ENCODE data around the gene CSDE1. TPM values are rescaled to one million over a fixed set of nuclear protein-coding genes. Genes with fewer than 3 reads are reported as not detected.

Gene CSDE1
- total RNA-seq, 1 donor from 2014 or later, result 538 TPM

- TF ChIP-seq CTCF (IDR thresholded peaks at IDR 0.05; ENCODE audit: unreplicated experiment), result peak; percentile 34
- Mint-ChIP-seq H3K4me1 (ENCODE audit: unreplicated experiment) (peaks cover 12% of the 10 kb centered on the region), H3K9me3 (ENCODE audit: unreplicated experiment) (no peaks in the 10 kb centered on the region), H3K4me3 (ENCODE audit: unreplicated experiment) (no peak overlapping the region), H3K36me3 (ENCODE audit: low read depth, unreplicated experiment) (no peaks in the 10 kb centered on the region), H3K27me3 (ENCODE audit: unreplicated experiment) (peaks cover 3% of the 10 kb centered on the region), H3K27ac (ENCODE audit: unreplicated experiment) (no peak overlapping the region)
- no peak for DNase-seq (ENCODE audit: low spot score)
Measured at GRCh38 chr1:114671011-114671938, 86.5 kb downstream of the CSDE1 start.

GRCh38 chr1:114670083-114671010, 87.4 kb downstream of the CSDE1 start:
- Mint-ChIP-seq H3K27me3 (ENCODE audit: unreplicated experiment) (peaks cover 3% of the 10 kb centered on the region), H3K9me3 (ENCODE audit: unreplicated experiment) (no peaks in the 10 kb centered on the region), H3K27ac (ENCODE audit: unreplicated experiment) (peak overlapping the region; percentile 48), H3K4me1 (ENCODE audit: unreplicated experiment) (peaks cover 16% of the 10 kb centered on the region), H3K4me3 (ENCODE audit: unreplicated experiment) (peak overlapping the region; percentile 91), H3K36me3 (ENCODE audit: low read depth, unreplicated experiment) (no peaks in the 10 kb centered on the region)
- TF ChIP-seq CTCF (IDR thresholded peaks at IDR 0.05; ENCODE audit: unreplicated experiment), result no peak
- DNase-seq (ENCODE audit: low spot score), result peak; percentile 92

- Mint-ChIP-seq H3K27me3 (ENCODE audit: unreplicated experiment) (peaks cover 3% of the 10 kb centered on the region), H3K4me1 (ENCODE audit: unreplicated experiment) (peaks cover 16% of the 10 kb centered on the region), H3K36me3 (ENCODE audit: low read depth, unreplicated experiment) (no peaks in the 10 kb centered on the region), H3K4me3 (ENCODE audit: unreplicated experiment) (peak within 1 kb of the TSS; percentile 91), H3K9me3 (ENCODE audit: unreplicated experiment) (no peaks in the 10 kb centered on the region), H3K27ac (ENCODE audit: unreplicated experiment) (peak within 1 kb of the TSS; percentile 50)
- DNase-seq (ENCODE audit: low spot score), result no peak
- no peak for TF ChIP-seq CTCF (IDR thresholded peaks at IDR 0.05; ENCODE audit: unreplicated experiment)
Measured at GRCh38 chr1:114669562-114670082, 88.2 kb downstream of the CSDE1 start, which contains the start of gene DENND2C. DENND2C (minus strand) TSS chr1:114670049; CDS start chr1:114625984, 44,065 bp downstream.

- Mint-ChIP-seq H3K36me3 (ENCODE audit: low read depth, unreplicated experiment) (no peaks in the 10 kb centered on the region), H3K27me3 (ENCODE audit: unreplicated experiment) (peaks cover 3% of the 10 kb centered on the region), H3K4me1 (ENCODE audit: unreplicated experiment) (peaks cover 16% of the 10 kb centered on the region), H3K9me3 (ENCODE audit: unreplicated experiment) (no peaks in the 10 kb centered on the region), H3K4me3 (ENCODE audit: unreplicated experiment) (peak overlapping the region; percentile 91), H3K27ac (ENCODE audit: unreplicated experiment) (peak overlapping the region; percentile 50)
- DNase-seq (ENCODE audit: low spot score), result no peak
- TF ChIP-seq CTCF (IDR thresholded peaks at IDR 0.05; ENCODE audit: unreplicated experiment), result no peak
Measured at GRCh38 chr1:114668784-114669561, 88.8 kb downstream of the CSDE1 start.
